ENCODE data around the gene TRAF1.

- TF ChIP-seq CTCF (IDR thresholded peaks at IDR 0.05) (no peak), POLR2A (IDR thresholded peaks at IDR 0.05) (no peak)
Observed at GRCh38 chr9:120944948-120945347, 18.4 kb upstream of the TRAF1 start.
